Prostate gland (tissue), 2 donors: ENCODE data around the gene GTF2F1.

Experiments
- CTCF ChIP-seq, 4 experiments: fragments of 200-600 bp in 2 of 4; fragments of 450-650 bp in 2 of 4; sonication (generic) in 2 of 4; IDR thresholded peaks; 1 replicate in 3 of 4; 2 replicates in 1 of 4; pipeline ENCODE4 v1.5.1; 2016 to 2019; ENCODE audit warnings: antibody characterized with exemption in 4 of 4, mild to moderate bottlenecking in 2 of 4, moderate library complexity in 2 of 4
- POLR2A ChIP-seq: fragments of 450-650 bp; IDR thresholded peaks from one replicate; pipeline ENCODE4 v1.6.1; 2016; ENCODE audit warnings: antibody characterized with exemption, mild to moderate bottlenecking

GRCh38 chr19:6379744-6380143 lies 13.2 kb downstream of the GTF2F1 start:
- TF ChIP-seq CTCF (IDR thresholded peaks at IDR 0.05), result no peak
- TF ChIP-seq POLR2A, result no peak
